ENCODE data around the gene METTL23.

Gene METTL23

GRCh38 chr17:76716146-76716838 lies 10.3 kb upstream of the METTL23 start:
- Mint-ChIP-seq H3K27ac (no peak overlapping the region), H3K36me3 (ENCODE audit: low read depth) (peaks cover 61% of the 10 kb centered on the region), H3K9me3 (no peaks in the 10 kb centered on the region), H3K4me3 (no peak overlapping the region), H3K27me3 (ENCODE audit: low read depth) (no peaks in the 10 kb centered on the region), H3K4me1 (peaks cover 10% of the 10 kb centered on the region)
- no peak for TF ChIP-seq CTCF (IDR thresholded peaks at IDR 0.05; ENCODE audit: unreplicated experiment in 3 of 3)

GRCh38 chr17:76716839-76717215 lies 9.8 kb upstream of the METTL23 start:
- H3K27ac Mint-ChIP-seq: no peak overlapping the region
- H3K4me3 Mint-ChIP-seq: no peak overlapping the region
- no peaks in the 10 kb centered on the region for H3K9me3 Mint-ChIP-seq
- no peaks in the 10 kb centered on the region for H3K27me3 Mint-ChIP-seq (ENCODE audit: low read depth)
- TF ChIP-seq CTCF (IDR thresholded peaks at IDR 0.05; ENCODE audit: unreplicated experiment in 3 of 3): no peak
- peaks cover 5% of the 10 kb centered on the region for H3K4me1 Mint-ChIP-seq
- peaks cover 66% of the 10 kb centered on the region for H3K36me3 Mint-ChIP-seq (ENCODE audit: low read depth)

GRCh38 chr17:76718516-76718915 lies 8.1 kb upstream of the METTL23 start:
- TF ChIP-seq CTCF (IDR thresholded peaks at IDR 0.05; ENCODE audit: unreplicated experiment in 3 of 3): no peak
- peaks cover 5% of the 10 kb centered on the region for H3K4me1 Mint-ChIP-seq
- no peak overlapping the region for H3K27ac Mint-ChIP-seq
- H3K36me3 Mint-ChIP-seq (ENCODE audit: low read depth): peaks cover 70% of the 10 kb centered on the region
- H3K27me3 Mint-ChIP-seq (ENCODE audit: low read depth): no peaks in the 10 kb centered on the region
- H3K9me3 Mint-ChIP-seq: no peaks in the 10 kb centered on the region
- H3K4me3 Mint-ChIP-seq: no peak overlapping the region

DNA sequence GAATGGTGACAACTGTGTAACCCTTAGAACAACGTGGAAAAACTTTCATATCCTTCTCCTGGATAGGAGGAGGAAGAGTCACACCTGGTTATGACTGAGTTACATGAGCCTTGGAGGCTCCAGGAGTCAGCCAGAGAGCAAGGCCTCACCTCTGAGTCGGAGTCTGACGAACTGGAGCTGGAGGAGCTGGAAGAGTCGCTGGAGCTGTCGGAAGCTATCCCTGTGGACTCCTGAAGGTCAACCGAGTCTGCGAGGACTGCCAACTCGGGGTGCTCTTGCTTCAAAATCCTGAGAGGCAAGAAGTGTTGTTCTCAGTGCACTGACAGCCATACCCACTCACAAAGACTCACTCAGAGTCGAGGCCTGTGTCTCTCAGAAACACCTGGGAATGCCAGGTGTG lies 6.4 kb upstream of the METTL23 start:
- H3K27me3 Mint-ChIP-seq (ENCODE audit: low read depth): no peaks in the 10 kb centered on the region
- peaks cover 64% of the 10 kb centered on the region for H3K36me3 Mint-ChIP-seq (ENCODE audit: low read depth)
- no peak overlapping the region for H3K27ac Mint-ChIP-seq
- H3K4me1 Mint-ChIP-seq: no peaks in the 10 kb centered on the region
- H3K4me3 Mint-ChIP-seq: no peak overlapping the region
- no peak for TF ChIP-seq CTCF (IDR thresholded peaks at IDR 0.05; ENCODE audit: unreplicated experiment in 3 of 3)
- no peaks in the 10 kb centered on the region for H3K9me3 Mint-ChIP-seq

DNA sequence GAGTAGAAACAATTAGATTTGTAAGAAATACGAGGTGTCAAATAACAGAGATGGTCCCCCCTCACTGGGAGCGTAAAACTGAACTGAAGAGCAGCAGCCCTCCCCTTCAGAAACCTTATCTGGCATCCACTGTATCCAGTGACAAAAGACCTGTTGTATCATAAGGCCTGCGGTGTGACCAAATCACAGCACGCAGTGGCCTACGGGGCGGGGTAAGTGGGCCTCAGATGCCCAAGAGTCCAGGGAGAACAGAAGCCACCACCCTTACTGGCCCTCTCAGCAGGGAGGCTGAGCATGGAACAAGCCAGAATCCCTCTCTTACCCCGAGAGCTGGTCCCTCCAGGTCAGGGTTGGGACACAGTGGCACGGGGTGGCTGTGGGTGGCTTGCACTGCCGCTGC lies 5.7 kb upstream of the METTL23 start:
- H3K36me3 Mint-ChIP-seq (ENCODE audit: low read depth): peaks cover 64% of the 10 kb centered on the region
- H3K9me3 Mint-ChIP-seq: no peaks in the 10 kb centered on the region
- peaks cover 7% of the 10 kb centered on the region for H3K4me1 Mint-ChIP-seq
- TF ChIP-seq CTCF (IDR thresholded peaks at IDR 0.05; ENCODE audit: unreplicated experiment in 3 of 3): no peak
- no peak overlapping the region for H3K27ac Mint-ChIP-seq
- H3K27me3 Mint-ChIP-seq (ENCODE audit: low read depth): no peaks in the 10 kb centered on the region
- no peak overlapping the region for H3K4me3 Mint-ChIP-seq

DNA sequence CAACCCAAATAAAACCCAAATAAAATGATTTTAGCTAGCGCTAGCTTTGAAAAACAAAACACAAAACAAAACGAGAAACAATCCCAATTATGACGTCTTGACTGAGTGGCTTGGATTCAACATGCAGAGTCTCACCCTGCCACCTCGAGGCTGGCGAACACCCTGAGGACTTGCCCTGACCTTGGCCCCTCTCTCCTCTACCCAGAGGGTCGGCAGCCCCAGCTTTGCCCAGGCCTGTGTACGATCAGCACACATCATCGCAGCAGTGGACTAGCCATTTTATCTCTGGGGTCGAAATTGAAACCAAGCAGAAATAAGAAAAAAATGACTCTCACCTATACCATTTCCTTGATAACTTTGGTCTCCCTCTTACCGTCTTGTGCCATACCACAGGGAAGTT lies 5.2 kb upstream of the METTL23 start:
- TF ChIP-seq CTCF (IDR thresholded peaks at IDR 0.05; ENCODE audit: unreplicated experiment in 3 of 3): no peak
- H3K9me3 Mint-ChIP-seq: no peaks in the 10 kb centered on the region
- peaks cover 59% of the 10 kb centered on the region for H3K36me3 Mint-ChIP-seq (ENCODE audit: low read depth)

More for the DNA sequence above, 5.2 kb upstream of the METTL23 start:
- Mint-ChIP-seq H3K4me1 (peaks cover 9% of the 10 kb centered on the region), H3K27me3 (ENCODE audit: low read depth) (no peaks in the 10 kb centered on the region), H3K4me3 (no peak overlapping the region), H3K27ac (peak overlapping the region in 1 of 3 experiments; percentile 17)
